ENCODE data around the gene HLCS.

Gene HLCS

DNA sequence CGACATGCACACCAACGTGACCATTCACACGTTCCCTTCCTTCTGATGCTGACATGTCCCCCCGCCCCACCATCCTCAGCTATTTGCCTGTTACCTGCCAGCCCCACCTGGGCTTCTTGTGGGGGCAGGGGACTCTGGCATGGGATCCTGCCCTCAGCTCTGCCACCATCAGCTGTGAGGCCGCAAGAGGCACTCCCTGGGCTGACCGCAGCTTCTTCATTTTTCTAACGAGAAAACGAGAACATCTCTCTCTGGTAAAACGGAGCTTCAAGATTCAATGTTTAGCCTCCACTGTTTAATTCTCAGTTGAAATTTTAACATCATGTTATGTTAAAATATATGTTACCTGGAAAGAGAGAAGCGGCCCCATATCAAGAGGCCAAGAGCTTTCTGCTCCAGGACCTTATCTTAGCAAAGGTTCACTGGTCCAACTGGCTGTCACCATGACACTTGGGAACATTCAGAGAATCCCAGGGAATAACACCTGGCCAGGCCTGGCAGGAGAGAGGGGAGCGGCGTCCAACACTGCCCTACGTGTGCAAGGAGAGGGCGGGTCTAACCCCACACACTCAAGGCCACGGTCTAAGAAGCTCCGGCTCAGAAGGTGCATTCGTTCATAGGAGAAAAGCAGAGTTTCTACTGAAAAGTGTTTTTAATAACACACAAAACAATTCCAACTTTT, 51.3 kb downstream of the HLCS start:
- DNase-seq (ENCODE audit: low read depth in 2 of 2): no peak

DNA sequence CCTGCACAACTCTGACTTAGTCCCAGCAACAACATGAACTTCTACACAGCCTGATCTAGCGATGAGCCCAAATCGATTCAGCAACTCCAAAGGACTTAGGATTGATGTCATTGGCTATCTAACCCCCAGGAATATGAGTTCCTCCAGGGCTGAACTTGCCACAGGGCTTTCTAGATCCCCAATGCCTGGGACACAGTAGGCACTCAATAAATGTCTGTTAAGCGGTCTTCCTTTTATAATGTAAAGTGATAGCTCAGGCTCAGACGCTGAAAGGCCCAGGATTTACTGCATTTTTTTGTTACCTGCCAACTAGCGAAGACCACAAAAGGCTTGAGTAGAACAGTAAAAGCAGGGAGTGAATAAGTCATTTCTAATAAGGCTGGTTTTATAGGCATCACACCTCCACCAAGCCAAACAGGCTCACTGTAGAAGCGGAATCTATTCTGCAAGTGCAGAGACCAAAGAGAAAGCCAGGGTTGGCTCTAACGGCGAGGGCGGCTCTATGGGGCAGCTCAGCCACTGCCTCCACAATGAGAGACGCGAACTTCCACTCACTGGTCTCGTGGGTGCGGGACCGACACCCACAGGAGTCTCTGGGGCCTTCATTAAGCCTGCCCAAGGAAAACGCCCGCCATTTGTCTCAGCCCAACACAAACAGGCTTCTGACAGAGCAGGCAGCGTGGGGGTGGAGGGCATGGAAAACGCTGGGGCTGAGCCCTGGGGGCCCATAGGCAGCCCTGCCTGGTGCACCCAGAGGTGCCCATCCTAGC, 52.0 kb downstream of the HLCS start:
- no peak for DNase-seq (ENCODE audit: low read depth in 2 of 2)

DNA sequence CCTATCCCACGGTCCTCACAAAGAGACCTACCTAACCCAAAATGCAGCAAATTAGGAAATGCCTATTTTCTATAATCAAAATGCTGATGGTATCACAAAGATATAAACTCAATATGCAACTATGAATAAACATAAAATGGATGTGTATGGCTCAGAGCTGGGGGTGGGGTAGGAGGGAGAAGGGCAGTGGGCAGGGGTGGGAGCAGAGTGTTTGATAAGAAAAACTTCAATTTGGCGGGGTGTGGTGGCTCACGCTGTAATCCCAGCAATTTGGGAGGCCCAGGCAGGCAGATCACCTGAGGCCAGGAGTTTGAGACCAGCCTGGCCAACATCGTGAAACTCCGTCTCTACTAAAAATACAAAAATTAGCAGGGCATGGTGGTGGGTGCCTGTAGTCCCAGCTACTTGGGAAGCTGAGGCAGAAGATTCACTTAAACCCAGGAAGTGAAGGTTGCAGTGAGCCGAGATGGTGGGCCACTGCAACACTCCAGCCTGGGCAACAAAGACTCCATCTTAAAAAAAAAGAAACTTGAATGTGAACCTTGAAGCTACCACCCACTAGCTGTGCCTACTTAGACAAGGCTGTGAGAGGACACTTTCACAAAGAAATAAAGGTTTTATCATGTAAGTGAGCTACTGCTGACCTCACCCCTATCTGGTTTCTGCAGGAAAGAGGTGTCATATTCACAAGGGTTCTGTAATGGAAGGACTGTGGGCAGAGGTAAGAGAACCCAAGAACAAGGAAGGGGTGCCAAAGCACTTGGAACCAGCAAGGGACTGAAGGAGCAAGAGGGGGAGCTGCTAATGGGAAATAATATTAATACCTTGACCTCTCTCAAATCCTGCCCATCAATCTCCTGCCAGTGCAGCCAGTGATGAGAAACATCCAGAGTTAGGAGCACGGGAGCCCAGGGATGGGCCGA, 53.0 kb downstream of the HLCS start:
- DNase-seq (ENCODE audit: low read depth in 2 of 2): no peak

- DNase-seq (ENCODE audit: low read depth in 2 of 2): no peak
These were observed 55.7 kb downstream of the HLCS start for GRCh38 chr21:36910581-36911307.

- DNase-seq (ENCODE audit: low read depth in 2 of 2): no peak
These were observed 56.4 kb downstream of the HLCS start for GRCh38 chr21:36909901-36910561.

DNA sequence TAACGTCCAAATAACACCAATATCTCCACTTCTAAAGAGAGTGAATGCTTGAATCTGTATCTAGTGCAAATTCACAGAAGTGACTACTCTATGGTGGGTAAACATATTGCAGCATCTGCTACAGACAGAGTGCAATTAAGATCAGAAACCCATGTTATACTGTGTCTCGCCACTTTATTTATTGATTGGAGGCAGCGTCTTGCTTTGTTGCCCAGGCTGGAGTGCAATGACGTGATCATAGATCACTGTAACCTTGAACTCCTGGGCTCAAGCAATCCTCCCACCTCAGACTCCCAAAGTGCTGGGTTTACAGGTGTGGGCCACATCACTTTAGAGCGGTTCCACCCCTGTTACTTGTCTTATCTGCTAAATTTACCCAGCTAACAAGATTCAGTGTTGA, 57.0 kb downstream of the HLCS start:
- DNase-seq (ENCODE audit: low read depth in 2 of 2): no peak

DNA sequence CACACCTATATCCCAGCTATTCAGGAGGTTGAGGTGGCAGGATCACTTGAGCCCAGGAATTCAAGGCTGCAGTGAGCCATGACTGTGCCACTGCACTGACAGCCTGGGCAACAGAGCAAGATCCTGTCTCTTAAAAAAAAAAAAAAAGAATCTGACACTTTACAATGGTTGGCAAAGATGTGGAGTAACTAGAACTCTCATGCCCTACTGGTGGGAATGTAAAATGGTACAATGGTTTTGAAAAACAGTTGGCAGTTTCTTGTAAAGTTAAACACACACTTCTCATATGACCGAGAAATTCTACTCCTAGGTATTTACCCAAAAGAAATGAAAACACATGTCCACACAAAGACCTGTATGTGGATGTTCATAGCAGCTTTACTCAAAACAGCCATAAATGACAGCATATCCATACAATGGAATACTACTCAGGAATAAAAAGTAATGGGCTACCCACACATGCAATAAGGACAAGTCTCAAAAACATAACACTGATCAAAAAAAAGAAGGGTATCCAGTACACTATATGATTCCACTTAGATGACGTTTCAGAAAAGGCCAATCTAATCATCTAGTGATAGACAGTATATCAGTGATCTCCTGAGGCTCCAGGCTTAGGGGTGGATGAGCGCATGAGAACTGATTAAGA, 58.1 kb downstream of the HLCS start:
- no peak for DNase-seq (ENCODE audit: low read depth in 2 of 2)

- DNase-seq (ENCODE audit: low read depth in 2 of 2): no peak
These were observed 62.3 kb downstream of the HLCS start for GRCh38 chr21:36904093-36904666.

DNA sequence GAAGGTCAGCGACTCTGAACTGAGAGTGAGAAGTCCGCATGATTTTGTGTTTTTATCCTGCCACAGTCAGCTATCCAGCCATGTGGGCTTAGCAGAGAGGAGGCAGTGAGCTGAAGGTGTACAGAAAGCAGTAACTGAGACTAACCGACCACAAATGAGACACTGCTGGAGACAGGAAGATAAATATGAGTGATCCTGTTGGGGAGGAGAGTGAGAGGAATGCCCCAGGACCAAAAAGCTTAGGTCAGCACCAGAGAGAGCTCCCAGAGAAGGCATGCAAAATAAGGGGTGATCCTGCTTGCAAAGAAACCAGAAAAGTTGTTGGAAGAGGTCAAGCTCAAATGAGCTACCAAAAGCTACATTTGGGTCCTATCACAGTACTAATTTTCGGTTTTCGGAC, 63.7 kb downstream of the HLCS start:
- DNase-seq (ENCODE audit: low read depth in 2 of 2): no peak

DNA sequence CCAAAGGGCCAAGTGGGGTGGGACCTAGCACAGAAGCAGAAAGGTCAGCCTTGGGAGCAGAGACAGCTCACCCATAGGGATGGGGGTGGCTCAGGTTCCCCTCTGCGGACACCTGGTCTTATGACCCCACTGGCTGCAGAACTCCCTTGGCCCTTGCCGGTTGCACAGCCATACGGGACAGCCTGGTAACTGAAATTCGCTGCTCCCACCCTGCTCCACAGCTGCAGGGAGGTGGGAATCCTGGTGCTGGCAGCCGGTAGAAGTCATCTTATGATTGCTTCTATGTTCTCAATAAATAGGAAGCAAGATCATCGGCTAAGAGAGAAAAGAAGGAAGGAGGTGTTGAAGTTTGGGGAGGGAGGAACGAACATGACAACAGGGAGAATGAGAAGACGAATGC, 64.1 kb downstream of the HLCS start:
- DNase-seq (ENCODE audit: low read depth in 2 of 2): no peak

DNA sequence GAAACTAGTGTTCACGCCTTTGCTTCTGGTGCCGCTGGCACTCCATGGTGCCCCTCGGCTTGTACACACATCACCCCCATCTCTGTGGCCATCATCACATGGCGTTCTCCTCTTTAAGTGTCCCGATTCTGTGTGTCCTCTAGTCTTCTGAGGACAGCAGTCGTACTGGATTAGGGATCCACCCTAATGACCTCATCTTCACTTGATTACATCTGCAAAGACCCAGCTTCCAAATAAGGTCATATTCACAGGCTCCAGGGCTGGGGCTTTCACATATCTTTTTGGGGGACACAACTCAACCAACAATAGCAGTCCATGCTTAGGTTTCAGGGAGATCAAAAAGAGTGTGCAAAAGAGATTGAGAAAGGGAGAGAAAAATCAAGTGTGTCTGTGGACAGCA, 64.9 kb downstream of the HLCS start:
- no peak for DNase-seq (ENCODE audit: low read depth in 2 of 2)

DNA sequence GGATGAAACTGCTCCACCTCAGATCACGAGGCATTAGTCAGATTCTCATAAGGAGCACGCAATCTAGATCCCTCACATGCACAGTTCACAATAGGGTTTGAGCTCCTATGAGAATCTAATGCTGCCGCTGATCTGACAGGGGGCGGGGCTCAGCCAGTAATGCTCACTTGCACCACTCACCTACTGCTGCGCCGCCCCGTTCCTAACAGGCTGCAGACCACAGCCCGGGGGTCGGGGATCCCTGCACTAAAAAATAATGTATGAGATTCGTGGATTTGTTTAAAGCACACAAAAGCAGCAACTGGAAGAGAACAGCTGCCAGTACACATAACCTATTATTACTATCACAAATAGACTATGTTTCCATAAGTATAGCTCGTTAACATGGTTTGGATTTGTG, 72.9 kb downstream of the HLCS start:
- DNase-seq (ENCODE audit: low read depth in 2 of 2): no peak

DNA sequence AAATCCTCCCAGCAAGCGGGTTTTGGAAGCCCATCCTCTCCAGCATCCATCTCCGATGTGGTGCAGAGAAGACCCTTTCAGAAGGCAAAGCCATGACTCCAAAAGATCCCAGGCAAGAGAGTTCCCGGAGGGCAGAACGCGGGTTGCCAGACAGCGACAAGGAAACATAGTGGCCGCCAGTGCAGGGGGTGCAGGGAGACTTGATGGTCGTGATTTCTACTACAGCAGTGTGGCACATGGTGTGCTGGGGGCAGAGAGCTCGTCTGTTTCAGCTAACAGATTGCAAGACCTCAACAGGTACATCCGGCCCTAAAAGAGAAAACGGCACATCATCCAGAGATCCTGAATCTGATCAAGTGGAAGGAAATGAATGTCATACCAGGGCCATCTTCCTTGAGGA, 74.3 kb downstream of the HLCS start:
- no peak for DNase-seq (ENCODE audit: low read depth in 2 of 2)

DNA sequence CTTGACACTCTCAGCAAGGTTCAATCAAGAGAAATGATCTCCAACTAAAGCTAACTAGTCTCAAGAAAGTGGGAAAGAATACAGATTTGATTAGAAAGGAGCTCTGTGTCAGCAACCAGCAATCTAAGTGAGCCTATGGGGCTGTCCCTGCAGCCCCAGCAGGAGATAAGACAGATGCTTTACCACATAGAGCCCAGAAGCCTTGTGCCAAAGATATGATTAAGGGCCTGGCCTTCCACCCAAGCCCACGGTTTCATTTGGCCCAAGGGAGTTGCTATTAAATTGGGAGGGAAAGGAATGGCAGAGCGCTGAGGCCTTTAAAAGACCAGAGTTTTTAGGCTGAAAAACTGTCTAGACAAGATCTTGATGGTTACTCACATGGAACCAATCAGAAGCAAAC, 74.8 kb downstream of the HLCS start:
- DNase-seq (ENCODE audit: low read depth in 2 of 2): no peak

GRCh38 chr21:36891121-36891520, 75.3 kb downstream of the HLCS start:
- DNase-seq (ENCODE audit: low read depth in 2 of 2): no peak

DNA sequence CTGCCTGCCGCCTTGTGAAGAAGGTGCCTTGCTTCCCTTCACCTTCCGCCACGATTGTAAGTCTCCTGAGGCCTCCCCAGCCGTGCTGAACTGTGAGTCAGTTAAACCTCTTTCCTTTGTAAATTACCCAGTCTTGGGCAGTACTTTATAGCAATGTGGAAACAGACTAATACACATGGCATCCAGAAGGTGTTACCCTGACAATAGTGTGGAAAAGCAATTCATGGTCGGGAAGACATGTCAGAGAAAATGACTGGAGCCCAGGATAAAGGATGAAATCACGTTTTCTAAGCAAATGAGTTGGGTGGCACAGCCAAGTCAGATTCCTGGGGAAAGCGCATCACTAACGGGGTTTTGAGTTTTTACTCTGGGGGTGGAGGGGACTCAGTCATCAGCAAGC, 76.4 kb downstream of the HLCS start:
- DNase-seq (ENCODE audit: low read depth in 2 of 2): no peak

GRCh38 chr21:36889401-36889800, 77.1 kb downstream of the HLCS start:
- no peak for DNase-seq (ENCODE audit: low read depth in 2 of 2)

GRCh38 chr21:36888466-36888865, 78.0 kb downstream of the HLCS start:
- no peak for DNase-seq (ENCODE audit: low read depth in 2 of 2)

- no peak for DNase-seq (ENCODE audit: low read depth in 2 of 2)
These were observed 78.5 kb downstream of the HLCS start for GRCh38 chr21:36887963-36888362.
